Lung microvascular endothelial cell (primary cell): ENCODE data around the gene GMCL2. TPM values are rescaled to one million over a fixed set of nuclear protein-coding genes. Genes with fewer than 3 reads are reported as not detected.
"Not testable (repeated sequence)": the region's sequence is repeated elsewhere in the genome, so short reads cannot be mapped to it uniquely, and the experiment has no call there.

Experiments used
- DNase-seq, 2 donors: peaks; one replicate each; pipeline versions ENCODE4 v3.0.0 to v3.0.0-alpha.2; 2010; ENCODE audit warnings: low read depth in 2 of 2
- total RNA-seq: library from RNA; depleted of rRNA; stranded (reverse); fragments of >200 nt; gene quantifications from 2 replicates; pipeline ENCODE4 v1.2.1, GENCODE V29; 2014

The GMCL2 gene
- total RNA-seq, 1 donor from 2014 or later: not detected

DNA sequence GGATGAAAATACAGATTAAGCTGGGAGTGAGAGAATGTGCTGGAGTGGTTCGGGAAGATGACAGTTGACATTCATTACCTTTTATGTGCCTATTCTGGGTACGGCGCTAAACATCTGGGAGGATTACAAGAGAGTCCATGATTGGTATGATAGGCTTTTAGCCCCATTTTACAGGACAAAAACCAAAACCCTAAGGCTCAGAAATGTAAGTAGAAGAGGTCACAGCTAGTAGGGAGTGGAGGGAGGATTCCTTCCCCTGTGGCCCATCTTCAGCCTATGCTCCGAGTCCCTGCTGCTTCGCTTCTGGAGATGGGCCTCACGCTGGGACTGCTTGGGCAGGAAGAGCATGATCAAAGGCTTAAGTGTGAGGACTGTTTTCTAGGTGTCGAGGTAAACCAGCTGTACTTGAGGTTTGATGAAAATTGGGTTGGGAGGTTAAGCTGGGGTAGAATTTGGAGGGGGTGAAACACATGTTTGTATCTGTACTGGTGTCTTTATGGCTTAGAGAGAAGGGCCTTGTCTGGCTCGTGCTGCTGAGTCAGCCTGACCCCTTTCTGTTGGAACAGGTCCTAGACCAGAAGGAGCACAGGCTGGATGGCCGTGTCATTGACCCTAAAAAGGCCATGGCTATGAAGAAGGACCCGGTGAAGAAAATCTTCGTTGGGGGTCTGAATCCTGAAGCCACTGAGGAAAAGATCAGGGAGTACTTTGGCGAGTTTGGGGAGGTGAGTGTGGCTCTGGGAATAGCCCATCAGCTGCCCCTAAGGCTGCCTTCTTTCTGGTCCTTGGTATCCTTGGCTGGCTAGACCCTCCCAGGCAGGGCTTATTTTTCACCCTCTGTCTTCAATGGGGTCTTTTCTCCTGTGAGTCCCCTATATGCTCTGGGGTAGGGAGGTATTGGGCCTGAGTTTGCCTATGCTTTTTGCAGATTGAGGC is 19.3 kb upstream of the GMCL2 start:
- DNase-seq: no peak

- DNase-seq: no peak
Measured at GRCh38 chr5:178205749-178206047, 18.5 kb upstream of the GMCL2 start.

- peak; percentile 46 to 65 for DNase-seq
Measured at GRCh38 chr5:178204935-178205748, 18.0 kb upstream of the GMCL2 start.

DNA sequence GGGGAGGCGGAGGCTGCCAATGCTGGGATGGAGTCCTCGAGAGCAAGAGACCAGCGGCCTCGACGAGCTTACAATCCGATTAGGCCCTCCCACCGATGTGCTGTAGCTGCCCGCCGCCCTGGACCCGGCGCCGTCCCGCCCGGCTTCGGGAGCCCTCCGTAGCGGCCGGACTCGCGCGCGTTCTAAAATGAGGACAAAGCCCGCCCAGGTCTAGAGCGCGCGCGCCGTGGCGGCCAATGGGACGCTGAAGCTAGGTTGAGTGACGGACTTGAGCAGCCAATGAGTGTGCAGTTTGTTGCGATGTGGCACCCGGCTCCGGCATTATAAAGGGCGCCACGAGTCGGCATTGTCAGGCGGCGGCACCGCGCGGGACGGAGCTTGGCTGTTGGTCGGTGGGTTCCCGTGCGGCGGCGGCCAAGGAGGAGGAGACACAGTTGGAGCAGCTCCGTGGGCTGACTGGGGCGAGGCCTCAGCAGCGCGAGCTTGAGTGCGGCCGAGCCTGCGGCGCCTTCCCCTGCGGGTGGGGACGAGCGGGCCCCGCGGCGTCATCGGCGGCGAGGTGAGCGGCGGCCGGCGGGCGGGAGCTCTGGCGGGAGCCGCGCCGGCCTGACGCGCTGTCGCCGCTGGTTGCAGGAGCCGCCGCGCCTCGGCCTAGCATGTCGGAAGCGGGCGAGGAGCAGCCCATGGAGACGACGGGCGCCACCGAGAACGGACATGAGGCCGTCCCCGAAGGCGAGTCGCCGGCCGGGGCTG is 17.2 kb upstream of the GMCL2 start, which contains the start of gene HNRNPAB:
HNRNPAB (plus strand) TSS at position 352 of the 753 bp plus-strand sequence; CDS start at position 657, 305 bp downstream.
- DNase-seq: peak; percentile 97 to 99

DNA sequence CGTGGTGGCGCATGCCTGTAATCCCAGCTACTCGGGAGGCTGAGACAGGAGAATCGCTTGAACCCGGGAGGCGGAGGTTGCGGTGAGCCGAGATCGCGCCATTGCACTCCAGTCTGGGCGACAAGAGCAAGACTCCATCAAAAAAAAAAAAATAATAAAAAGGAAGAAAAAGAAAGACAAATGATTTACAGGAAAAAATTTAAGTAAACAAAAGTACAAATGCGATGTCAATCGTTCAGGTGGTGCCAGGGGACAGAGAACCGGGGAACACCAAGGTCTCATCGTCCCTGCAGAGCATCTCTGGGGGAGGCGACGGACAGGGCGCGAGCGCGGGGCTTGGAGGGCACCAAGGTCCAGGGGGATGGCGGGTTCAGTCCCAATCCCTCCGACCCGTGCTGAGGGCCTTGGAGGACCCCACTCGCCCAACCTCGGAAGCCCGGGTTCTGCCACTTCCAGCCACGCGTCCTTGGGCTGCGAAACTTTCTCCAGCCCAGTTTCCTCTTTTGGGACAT is 16.6 kb upstream of the GMCL2 start:
- DNase-seq: no peak

DNA sequence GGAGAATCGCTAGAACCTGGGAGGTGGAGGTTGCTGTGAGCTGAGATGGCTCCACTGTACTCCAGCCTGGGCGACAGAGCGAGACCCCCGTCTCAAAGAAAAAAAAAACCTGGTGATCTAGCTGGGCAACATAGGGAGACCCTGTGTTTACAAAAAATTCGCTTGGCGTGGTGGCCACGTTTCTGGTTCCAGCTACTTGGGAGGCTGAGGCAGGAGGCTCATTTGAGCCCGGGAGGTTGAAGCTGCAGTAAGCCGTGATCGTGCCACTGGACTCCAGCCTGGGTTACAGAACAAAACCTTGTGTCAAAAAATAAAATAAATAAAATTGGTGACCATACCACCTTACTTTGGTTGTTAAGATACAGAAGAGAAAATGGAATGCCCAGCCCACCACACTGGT is 15.4 kb upstream of the GMCL2 start:
- no peak for DNase-seq

DNA sequence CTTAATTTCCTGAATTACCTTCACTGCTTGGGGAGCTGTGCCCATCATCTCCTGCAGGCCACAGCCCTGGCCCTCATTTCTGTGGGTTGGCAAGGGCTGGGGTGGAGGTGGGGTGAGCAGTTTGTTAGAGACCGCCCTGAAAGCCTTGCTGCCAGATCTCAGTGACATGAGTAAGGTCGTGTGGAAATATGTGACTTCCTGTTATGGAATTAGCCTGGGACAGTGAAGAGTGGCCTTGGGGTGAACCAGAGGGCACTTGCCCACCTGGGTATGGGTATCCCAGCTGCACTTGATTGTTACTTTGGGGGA is 14.7 kb upstream of the GMCL2 start:
- DNase-seq: peak in 1 of 2 donors; percentile 59

GRCh38 chr5:178201221-178201926 is 14.2 kb upstream of the GMCL2 start:
- no peak for DNase-seq

GRCh38 chr5:178199581-178200434 is 12.6 kb upstream of the GMCL2 start:
- DNase-seq: no peak

GRCh38 chr5:178198706-178199105 is 11.5 kb upstream of the GMCL2 start:
- DNase-seq: no peak

DNA sequence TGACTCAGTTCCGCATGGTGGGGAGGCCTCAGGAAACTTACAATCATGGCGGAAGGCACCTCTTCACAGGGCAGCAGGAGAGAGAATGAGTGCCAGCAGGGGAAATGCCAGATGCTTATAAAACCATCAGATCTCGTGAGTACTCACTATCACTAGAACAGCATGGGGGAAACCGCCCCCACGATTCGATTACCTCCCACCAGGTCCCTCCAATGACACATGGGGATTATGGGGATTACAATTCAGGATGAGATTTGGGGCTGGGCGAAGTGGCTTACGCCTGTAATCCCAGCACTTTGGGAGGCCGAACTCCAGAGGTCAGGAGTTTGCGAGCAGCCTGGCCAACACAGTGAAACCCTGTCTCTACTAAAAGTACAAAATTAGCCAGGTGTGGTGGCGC is 11.0 kb upstream of the GMCL2 start:
- DNase-seq: not testable (repeated sequence)

DNA sequence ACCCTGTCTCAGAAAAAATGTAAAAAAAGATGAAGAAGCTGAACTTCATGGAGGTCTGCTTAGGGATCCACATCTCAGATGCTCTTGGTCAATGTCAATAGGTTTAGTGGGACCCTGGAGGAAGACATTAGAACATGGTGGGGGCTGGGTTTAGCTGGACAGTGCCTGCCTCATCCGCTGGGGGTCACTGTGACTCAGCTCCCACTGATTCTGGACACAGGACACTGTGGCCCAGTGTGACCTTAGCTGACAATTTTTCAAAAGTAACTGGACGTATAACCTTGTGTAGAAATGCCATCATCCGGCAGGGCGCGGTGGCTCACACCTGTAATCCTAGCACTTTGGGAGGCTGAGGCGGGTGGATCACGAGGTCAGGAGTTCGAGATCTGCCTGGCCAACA is 9.8 kb upstream of the GMCL2 start:
- peak in 1 of 2 donors; percentile 42 for DNase-seq

DNA sequence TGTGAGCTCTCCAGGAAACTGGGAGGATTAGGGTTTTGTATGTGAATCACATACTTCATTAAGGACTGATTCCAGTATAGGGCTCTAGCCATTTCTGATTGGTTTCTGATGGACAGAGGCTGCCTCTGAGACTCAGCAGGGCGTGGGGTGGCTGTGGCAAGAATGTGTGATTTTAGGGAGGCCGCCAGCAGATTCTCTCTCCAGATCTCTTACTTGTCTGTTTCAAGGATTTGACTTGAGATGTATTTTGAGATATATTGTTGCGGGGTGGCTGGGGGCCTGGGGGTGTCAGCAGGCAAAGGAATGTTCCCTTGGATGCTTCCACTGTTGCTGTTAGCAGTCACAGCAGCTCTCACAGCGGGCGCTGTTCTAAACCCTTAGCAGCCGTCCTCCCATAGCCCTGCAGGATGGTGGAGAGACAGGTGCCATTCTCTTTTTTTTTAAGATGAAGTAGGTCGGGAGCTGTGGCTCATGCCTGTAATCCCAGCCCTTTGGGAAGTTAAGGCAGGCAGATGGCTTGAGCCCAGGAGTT is 9.2 kb upstream of the GMCL2 start:
- no peak for DNase-seq

GRCh38 chr5:178194026-178194425 is 6.9 kb upstream of the GMCL2 start:
- DNase-seq: no peak

- DNase-seq: no peak
Measured at GRCh38 chr5:178193251-178193809, 6.2 kb upstream of the GMCL2 start.

DNA sequence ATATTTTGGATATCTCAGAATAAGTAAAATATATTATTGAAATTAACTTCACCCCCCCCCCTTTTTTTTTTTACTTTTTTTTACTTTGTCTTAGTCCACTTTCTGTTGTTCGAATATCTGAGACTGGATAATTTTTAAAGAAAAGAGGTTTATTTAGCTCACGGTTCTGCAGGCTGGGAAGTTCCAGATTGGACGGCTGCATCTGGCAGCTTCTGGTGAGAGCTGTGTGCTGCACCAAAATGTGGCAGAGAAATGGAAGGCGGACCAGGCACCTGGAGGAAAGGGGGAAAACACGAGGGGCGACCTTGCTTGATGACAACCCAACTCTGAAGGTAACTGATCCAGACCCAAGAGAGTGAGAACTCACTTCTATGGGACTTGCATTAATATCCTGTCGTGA is 5.6 kb upstream of the GMCL2 start:
- DNase-seq: no peak

GRCh38 chr5:178192244-178192643 is 5.1 kb upstream of the GMCL2 start:
- DNase-seq: no peak

DNA sequence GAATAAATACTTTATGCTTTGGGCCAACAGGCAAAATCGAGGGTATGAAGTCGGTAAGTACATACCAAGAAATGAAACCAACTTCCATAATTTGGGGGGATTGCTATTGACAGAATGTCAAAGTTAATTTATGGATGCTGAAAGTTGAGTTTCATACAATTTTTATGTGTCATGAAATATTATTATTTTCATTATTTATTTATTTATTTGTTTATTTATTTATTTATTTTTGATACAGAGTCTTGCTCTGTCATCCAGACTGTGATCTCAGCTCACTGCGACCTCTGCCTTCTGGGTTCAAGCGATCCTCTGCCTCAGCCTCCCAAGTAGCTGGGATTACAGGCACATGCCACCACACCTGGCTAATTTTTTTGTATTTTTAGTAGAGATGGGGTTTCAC is 4.5 kb upstream of the GMCL2 start:
- no peak for DNase-seq

GRCh38 chr5:178189433-178189832 is 2.3 kb upstream of the GMCL2 start:
- DNase-seq: no peak

DNA sequence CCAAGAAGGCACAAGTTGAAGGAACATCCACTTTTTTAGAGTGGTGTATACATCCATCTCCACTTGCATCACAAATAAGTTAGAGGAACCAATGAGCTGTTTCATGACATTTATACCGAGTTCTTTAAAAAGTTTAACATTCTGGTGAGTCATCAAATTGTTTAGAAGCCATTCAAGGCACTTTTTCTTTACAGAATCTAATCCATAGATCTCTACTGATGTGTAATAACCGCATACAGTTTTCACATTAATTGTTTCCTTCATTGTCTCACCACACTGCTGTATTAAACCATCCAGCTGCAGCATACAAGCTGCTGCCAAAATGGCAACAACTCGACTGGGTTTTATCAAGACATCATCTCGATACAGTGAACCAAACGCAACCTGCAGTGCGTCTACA is 744 bp downstream of the GMCL2 start:
- DNase-seq: no peak
